ENCODE results near the gene LRRTM2. TPM values are rescaled to one million over a fixed set of nuclear protein-coding genes. Genes with fewer than 3 reads are reported as not detected.

Gene LRRTM2
- total RNA-seq, 4 donors from 2014 or later, result 0.06 to 0.42 (median 0.12) TPM

DNA sequence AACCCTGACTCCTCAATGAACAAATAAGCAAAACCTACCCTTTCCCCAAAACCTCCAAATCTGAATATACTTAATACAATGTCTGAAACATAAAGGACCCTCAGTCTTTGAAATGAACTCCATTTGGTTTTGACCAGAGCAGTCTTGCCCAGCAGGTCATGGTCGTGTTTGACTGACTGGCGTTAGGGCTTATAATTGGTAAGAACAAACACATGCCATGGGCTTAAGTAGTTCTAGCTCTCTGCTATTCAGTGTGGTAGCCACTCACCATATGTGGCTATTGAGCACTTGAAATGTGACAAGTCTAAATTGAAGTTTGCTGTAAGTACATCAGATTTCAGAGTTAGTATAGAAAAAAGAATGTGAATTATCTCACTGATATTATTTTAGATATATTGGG is 42.1 kb downstream of the LRRTM2 start:
- intact Hi-C loops (cut with DNase I), result no loop called here
- peaks cover 13 to 35% (median 24%) of the 10 kb centered on the region in 4 donors for H3K4me1 ChIP-seq

DNA sequence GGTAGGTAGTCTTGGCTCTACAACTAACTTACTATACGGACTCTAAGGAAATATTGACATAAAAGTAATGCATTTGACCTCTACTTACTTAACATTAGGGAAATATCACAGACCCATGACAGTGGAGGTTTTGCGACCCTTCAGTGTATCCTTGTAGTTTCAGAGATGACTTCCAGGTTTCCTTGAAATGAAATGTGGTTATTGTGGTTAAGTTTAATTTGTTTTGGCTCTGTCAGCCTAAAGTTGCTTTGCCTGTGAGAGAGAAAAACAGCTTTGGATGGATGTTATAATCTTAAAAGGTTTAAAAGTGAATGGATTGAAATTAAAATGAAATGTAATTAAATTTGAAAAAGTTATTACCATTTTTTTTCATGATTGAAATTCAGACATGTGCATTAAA is 42.9 kb downstream of the LRRTM2 start:
- intact Hi-C loops (cut with DNase I), result no loop called here
- no peak for DNase-seq (ENCODE audit: extremely low spot score)

More for the DNA sequence above, 42.1 kb downstream of the LRRTM2 start:
- DNase-seq (ENCODE audit: extremely low spot score), result no peak
- no peaks in the 10 kb centered on the region for H3K27me3 ChIP-seq
- H3K27ac ChIP-seq (replicated peaks in 1 of 4), result no peak overlapping the region
- no peak overlapping the region for H3K4me3 ChIP-seq
- H3K36me3 ChIP-seq, result peaks cover 0 to 29% (median 16%) of the 10 kb centered on the region in 4 donors
- no peaks in the 10 kb centered on the region for H3K9me3 ChIP-seq
- 82% methylated on average over 2 of the region's 2 CpGs for WGBS
- TF ChIP-seq, protein P1, sequence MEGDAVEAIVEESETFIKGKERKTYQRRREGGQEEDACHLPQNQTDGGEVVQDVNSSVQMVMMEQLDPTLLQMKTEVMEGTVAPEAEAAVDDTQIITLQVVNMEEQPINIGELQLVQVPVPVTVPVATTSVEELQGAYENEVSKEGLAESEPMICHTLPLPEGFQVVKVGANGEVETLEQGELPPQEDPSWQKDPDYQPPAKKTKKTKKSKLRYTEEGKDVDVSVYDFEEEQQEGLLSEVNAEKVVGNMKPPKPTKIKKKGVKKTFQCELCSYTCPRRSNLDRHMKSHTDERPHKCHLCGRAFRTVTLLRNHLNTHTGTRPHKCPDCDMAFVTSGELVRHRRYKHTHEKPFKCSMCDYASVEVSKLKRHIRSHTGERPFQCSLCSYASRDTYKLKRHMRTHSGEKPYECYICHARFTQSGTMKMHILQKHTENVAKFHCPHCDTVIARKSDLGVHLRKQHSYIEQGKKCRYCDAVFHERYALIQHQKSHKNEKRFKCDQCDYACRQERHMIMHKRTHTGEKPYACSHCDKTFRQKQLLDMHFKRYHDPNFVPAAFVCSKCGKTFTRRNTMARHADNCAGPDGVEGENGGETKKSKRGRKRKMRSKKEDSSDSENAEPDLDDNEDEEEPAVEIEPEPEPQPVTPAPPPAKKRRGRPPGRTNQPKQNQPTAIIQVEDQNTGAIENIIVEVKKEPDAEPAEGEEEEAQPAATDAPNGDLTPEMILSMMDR (IDR thresholded peaks at IDR 0.05), result no peak
- no peak for TF ChIP-seq POLR2A (IDR thresholded peaks at IDR 0.05; ENCODE audit: low read depth)
- TF ChIP-seq POLR2AphosphoS5 (IDR thresholded peaks at IDR 0.05), result no peak
- TF ChIP-seq EP300 (IDR thresholded peaks at IDR 0.05), result no peak

DNA sequence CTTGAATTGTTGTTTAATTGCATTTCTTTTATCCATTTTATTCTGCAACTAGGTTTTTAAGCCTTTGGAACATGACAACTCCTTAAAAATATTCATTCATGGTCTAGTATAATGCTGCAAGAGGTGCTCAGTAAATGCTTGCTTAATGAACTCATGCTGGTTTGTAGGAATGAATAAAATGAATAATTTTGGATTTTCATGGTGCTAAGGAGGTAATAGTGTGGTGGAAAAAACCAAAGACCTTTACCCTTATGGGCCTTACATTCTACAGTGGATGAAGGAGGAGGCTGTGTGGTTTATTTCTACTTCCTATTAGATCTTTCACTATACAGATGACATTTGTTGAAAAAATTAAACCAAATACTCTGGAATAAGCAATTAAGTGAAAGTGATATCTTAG is 43.4 kb downstream of the LRRTM2 start:
- Histone ChIP-seq H3K9me3 (no peaks in the 10 kb centered on the region), H3K4me3 (no peak overlapping the region), H3K4me1 (peaks cover 13 to 35% (median 24%) of the 10 kb centered on the region in 4 donors), H3K27me3 (no peaks in the 10 kb centered on the region), H3K36me3 (peaks cover 6 to 43% (median 29%) of the 10 kb centered on the region in 4 donors), H3K27ac (replicated peaks in 1 of 4) (no peak overlapping the region)
- TF ChIP-seq POLR2AphosphoS5 (IDR thresholded peaks at IDR 0.05), result no peak
- TF ChIP-seq, protein P1 (IDR thresholded peaks at IDR 0.05), result no peak
- no peak for TF ChIP-seq POLR2A (IDR thresholded peaks at IDR 0.05; ENCODE audit: low read depth)
- TF ChIP-seq EP300 (IDR thresholded peaks at IDR 0.05), result no peak
- DNase-seq (ENCODE audit: extremely low spot score), result no peak
- intact Hi-C loops (cut with DNase I), result no loop called here

More for the DNA sequence above, 42.9 kb downstream of the LRRTM2 start:
- Histone ChIP-seq H3K27me3 (no peaks in the 10 kb centered on the region), H3K27ac (replicated peaks in 1 of 4) (no peak overlapping the region), H3K4me1 (peaks cover 13 to 35% (median 24%) of the 10 kb centered on the region in 4 donors), H3K4me3 (no peak overlapping the region), H3K36me3 (peaks cover 6 to 37% (median 25%) of the 10 kb centered on the region in 4 donors), H3K9me3 (no peaks in the 10 kb centered on the region)
- TF ChIP-seq POLR2AphosphoS5 (IDR thresholded peaks at IDR 0.05) (no peak), POLR2A (IDR thresholded peaks at IDR 0.05; ENCODE audit: low read depth) (no peak), EP300 (IDR thresholded peaks at IDR 0.05) (no peak)
- WGBS, result 50% methylated on average over 2 of the region's 2 CpGs

DNA sequence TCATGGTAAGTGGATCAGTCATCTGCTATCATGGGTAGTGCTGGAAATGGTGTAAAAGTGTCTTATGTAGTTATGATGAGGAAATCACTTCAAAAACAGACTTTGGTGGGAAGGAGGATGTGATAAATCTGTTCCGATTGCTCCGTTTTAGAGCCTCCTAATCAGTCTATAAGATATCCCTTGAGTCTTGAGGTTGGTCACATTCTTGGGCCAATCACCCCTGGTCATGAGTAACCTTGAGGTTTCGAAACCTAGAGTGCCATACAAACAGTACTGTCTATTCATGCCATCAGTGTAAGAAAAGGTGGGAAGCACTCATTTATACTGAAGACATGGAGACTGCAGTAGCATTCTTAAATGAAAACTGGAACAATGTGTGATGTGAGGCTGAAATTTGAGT is 45.8 kb downstream of the LRRTM2 start:
- TF ChIP-seq, protein P1 (IDR thresholded peaks at IDR 0.05), result no peak
- TF ChIP-seq EP300 (IDR thresholded peaks at IDR 0.05), result no peak
- TF ChIP-seq POLR2AphosphoS5 (IDR thresholded peaks at IDR 0.05), result no peak
- TF ChIP-seq POLR2A (IDR thresholded peaks at IDR 0.05; ENCODE audit: low read depth), result no peak
- 96% methylated on average over 3 of the region's 3 CpGs for WGBS
- Histone ChIP-seq H3K27me3 (no peaks in the 10 kb centered on the region), H3K9me3 (no peaks in the 10 kb centered on the region), H3K27ac (replicated peaks in 1 of 4) (no peak overlapping the region), H3K4me3 (no peak overlapping the region), H3K36me3 (peaks cover 6 to 59% (median 46%) of the 10 kb centered on the region in 4 donors), H3K4me1 (peaks cover 11 to 33% (median 26%) of the 10 kb centered on the region in 4 donors)
- DNase-seq (ENCODE audit: extremely low spot score), result no peak
- intact Hi-C loops (cut with DNase I), result no loop called here

DNA sequence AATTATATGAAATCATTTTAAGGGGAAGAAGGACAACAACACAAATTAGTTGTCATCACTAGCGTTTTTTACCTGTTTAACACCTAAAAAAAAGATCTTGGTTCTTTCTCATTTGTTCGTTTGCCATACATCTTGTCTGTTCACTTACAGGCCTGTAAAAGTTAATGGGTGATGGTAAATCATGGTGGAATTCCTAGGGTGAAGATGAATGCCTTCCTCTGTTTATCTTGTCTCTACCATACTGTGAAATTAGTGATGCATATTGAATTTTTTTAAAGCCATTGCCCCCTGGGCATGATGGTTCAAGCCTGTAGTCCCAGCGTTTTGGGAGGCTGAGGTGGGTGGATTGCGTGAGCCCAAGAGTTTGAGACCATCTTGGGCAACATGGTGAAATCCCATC is 46.6 kb downstream of the LRRTM2 start:
- peaks cover 15 to 34% (median 28%) of the 10 kb centered on the region in 4 donors for H3K4me1 ChIP-seq
- no peaks in the 10 kb centered on the region for H3K9me3 ChIP-seq
- peaks cover 6 to 59% (median 46%) of the 10 kb centered on the region in 4 donors for H3K36me3 ChIP-seq
- H3K4me3 ChIP-seq, result no peak overlapping the region
- WGBS, result 71% methylated on average over 4 of the region's 4 CpGs
- H3K27ac ChIP-seq (replicated peaks in 1 of 4), result no peak overlapping the region
- no peak for DNase-seq (ENCODE audit: extremely low spot score)
- intact Hi-C loops (cut with DNase I), result no loop called here
- no peaks in the 10 kb centered on the region for H3K27me3 ChIP-seq
- TF ChIP-seq, protein P1 (IDR thresholded peaks at IDR 0.05), result no peak
- TF ChIP-seq EP300 (IDR thresholded peaks at IDR 0.05), result no peak
- no peak for TF ChIP-seq POLR2A (IDR thresholded peaks at IDR 0.05; ENCODE audit: low read depth)
- TF ChIP-seq POLR2AphosphoS5 (IDR thresholded peaks at IDR 0.05), result no peak

All from esophagus muscularis mucosa (tissue), 4 donors.